Anterior cingulate cortex (tissue), 58 donors: ENCODE data around the gene LY86.
A peak's percentile ranks its signal among the peaks of the same experiment; 100 is the strongest.

ENCODE experiments used
- DNase-seq, 58 donors: peaks; one replicate each; lab custom pipeline; 2025; lab: John Stamatoyannopoulos, UW

Gene LY86

DNA sequence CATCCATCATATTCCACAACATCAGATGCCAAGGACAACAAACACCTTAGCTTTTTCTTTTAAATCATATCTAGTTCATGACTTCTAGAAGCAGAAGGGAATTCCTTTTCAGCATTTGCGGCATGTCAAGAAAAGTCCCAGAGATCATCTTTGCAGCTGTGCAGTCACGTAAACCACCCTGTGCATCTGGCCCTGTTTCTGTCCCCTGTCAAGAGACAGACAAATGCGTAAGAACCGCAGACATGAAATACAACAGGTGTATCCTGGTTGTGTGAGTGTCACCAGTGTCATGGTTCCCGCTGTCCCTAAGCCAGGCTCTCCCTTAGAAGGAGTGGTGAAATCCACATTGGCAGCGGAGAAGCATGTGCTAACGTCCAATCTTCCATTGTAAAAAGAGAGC lies 28.1 kb downstream of the LY86 start:
- no peak for DNase-seq

- no peak for DNase-seq
Measured at GRCh38 chr6:6619021-6619794, 30.7 kb downstream of the LY86 start.

GRCh38 chr6:6620766-6621425 lies 32.4 kb downstream of the LY86 start:
- DNase-seq: no peak

DNA sequence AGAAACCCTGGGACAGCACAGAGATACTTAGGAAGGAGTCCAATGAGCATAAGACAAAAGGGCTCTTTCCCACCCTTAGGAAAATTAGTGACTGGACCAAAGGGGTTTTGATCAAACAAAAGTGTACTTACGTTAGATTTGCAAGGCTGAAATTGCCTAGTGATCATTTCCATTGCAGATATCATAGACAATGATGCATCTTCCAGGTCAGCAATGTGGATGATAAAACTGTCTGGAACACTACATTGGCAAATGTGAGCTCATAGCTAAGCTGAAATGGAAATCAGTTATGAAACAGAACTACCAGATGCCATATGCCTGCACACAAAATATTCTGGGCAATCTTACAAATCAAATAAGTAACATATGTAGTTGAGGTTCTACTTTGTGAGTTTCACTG lies 34.0 kb downstream of the LY86 start:
- DNase-seq: peak in 2 of 58 donors; percentile 6 to 38

DNA sequence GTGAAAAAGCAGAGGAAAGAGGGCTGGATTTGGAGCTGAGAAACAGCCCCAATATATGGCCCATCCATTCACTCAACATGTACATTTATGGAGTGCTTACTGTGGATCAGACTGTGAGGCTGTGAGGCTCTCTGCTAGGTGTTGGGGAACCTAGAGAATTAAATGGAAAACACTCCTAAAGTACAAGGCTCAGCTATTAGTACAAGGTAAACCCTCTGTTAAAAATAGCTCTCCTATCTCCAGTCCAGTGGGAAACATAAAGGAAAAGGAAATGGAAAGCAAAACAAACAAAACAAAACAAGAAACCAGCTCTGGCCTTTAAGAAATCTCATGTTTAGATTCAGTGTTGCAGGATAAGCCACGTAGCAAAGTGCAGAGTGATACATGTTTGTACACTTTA lies 35.0 kb downstream of the LY86 start:
- DNase-seq: no peak

DNA sequence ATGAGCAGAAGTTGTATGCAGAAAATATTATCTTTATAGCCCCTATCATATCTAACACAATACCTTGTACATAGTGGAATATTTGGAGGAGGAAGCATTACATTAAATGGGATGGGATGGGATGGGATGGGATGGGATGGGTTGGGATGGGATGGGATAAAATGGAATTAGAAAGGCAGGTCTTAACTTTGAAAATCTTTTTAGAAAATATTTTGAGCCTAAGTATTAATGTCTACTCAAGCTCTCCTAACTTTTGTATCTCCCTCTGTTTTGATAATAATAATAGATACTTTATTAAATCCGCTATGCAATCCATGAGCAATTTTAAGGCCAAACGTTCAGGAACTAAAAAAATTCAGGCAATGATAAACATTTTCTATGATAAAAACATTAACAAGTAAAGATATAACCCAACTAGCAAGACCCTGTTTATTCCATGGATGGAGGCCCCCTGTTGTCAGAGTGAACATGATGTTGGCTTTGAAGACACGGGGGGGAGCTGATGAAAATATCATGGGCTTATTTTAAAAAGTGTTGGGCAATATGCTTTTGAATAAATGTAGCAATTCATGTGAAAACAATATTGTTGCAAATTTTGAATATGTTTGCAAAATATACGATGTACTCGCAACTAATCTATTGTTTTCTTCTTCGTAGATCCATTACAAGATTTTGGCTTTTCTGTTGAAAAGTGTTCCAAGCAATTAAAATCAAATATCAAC lies 35.9 kb downstream of the LY86 start:
- DNase-seq: no peak

GRCh38 chr6:6626187-6626586 lies 37.7 kb downstream of the LY86 start:
- peak in 3 of 58 donors; percentile 12 to 38 (median 19) for DNase-seq

DNA sequence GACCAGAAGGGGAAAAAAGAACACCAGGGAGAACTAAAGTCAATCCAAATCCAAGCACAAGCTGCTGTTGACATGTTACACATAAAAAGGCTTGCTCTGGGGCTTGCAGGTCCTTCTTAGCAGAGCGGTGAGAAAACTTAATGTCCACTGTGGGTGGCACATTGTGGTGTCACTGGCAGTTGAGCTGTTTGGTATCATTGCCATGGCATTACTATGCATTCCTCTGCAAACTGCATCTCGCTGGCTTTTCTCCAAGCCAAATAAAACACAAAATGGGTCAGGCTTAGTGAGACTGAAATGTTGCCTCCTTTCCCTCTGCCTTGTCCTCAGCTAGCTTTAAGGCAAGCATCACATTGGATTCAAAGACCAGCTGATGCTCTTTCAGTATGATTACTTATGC lies 40.9 kb downstream of the LY86 start:
- peak in 1 of 58 donors; percentile 24 for DNase-seq

DNA sequence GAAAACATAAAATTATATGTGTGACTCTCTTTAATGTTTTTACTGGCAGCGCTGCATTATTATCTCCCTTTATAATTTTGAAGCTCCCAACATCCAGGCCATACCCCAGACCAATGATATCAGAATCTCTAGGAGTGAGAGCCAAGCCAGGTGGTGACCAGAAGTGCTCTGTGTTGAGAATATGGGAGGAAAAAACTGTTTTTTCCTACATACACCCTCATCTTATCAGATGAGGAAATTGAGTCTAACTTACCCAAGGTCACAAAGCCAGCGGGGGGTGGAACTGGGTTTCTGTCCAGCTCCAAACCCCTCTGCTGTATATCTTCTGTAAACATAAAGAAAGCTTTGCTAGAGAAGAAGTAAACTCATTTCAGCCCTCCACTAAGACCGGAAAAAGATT lies 42.5 kb downstream of the LY86 start:
- DNase-seq: no peak

GRCh38 chr6:6631534-6632276 lies 43.2 kb downstream of the LY86 start:
- no peak for DNase-seq

DNA sequence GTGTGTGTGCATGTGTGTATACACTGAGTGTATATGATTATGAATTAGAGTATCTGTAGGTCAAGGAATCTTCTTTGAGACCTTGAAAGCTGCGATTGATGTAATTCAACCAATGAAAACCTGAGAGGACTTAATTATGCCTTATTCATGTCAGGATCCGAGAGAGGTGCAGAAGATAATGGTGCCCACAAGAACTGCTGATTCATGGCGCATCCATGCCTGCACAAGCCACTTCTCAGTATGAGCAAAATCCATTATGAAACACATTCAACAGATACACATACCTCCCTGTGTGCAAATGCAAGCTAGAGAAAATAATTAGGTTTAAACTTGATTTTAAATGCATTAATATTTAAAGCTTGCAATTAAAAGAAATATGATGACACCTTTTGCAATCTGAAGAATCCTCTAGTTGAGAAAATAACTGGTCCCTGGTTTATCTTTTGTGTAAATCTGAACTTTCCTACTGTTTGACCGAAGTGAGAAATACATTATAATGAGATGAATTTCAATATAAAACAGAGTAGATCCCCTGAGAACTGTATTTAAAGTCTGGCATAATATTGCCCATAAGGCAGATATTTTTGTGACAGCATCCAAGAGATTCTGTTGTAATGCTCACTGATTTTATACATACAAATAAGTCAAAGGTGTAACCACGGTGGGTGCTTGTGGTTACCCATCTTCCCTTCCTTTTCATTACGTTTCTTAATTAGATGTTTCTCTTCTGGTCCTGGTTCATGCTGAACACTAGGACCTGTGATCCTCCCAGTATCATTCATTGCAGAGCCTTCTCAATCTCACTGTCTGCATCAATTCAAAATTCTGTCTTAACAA lies 45.6 kb downstream of the LY86 start:
- no peak for DNase-seq

GRCh38 chr6:6634735-6635075 lies 46.2 kb downstream of the LY86 start:
- DNase-seq: no peak

DNA sequence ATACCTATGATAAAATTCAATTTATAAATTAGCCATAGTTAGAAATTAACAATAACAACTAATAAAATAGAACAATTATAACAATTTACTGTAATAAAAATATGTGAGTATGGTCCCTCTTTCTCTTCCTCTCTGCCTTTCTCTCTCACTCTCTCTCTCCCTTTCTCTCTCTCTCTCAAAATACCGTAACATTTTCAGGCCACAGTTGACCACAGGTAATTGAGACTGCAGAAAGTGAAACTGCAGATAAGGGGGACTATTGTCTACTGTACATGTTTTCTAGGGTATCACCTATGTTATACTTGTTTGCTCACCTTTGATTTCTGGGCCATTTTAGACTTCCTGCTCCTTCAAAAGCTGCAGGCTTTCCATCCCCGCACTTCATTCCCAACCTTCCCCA lies 46.8 kb downstream of the LY86 start:
- no peak for DNase-seq

- no peak for DNase-seq
Measured at GRCh38 chr6:6635869-6636268, 47.3 kb downstream of the LY86 start.

- DNase-seq: no peak
Measured at GRCh38 chr6:6639572-6639971, 51.1 kb downstream of the LY86 start.

- DNase-seq: no peak
Measured at GRCh38 chr6:6640926-6641325, 52.4 kb downstream of the LY86 start.

DNA sequence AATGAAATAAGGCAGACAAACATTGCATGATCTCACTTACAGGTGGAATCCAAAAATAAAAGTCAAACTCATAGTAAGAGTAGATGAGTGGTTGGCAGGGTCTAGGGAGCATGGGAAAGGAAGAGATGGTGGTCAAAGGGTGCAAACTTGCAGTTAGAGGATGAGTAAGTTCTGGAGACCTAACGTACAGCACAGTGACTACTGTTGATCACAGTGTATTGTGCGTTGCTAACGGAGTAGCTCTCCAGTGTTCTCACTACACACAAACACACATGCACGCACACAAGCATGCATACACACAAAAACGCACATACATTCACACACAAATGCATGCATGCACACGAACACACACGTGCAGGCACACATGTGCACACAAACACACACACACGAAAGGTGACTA lies 54.9 kb downstream of the LY86 start:
- no peak for DNase-seq

- DNase-seq: no peak
Measured at GRCh38 chr6:6645261-6645917, 56.9 kb downstream of the LY86 start.

DNA sequence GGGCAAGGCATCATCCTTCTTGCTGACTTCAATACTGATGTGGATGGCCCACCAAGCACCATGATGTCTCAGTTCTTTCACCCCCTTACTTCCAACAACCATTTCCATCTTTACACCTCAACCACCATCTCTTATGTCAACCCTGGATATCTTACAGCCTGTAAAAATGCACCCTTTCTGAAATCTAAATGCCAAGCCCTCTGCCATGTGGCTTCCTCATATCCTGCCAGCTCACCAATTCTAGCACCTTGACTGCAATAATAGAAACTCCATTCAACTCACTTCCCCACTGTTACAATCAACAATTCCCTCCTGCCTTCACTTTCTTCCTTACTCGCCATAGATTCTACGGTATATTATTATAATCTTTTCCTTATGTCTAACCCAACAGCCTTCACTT lies 57.9 kb downstream of the LY86 start:
- no peak for DNase-seq

DNA sequence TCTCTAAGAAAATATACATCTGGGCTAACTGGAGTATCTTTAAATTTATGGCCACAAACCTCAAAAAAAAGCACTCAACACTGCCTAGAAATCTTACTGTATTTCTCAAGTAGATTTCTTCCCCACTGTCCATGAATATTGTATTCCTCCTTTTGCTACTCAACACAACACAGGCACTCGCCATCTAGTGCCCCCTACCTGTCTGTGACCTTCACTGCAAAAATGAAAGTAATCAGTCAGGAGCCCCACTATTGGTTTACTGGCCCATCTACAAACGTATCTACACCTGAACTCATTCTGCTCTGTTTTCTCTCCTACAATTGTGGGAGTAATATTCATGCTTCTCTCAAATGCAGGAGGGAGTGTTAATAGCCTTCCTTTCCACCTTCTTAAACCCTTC lies 58.3 kb downstream of the LY86 start:
- DNase-seq: no peak
